HepG2 (cell line): ENCODE data around the gene KIAA0232. TPM values are rescaled to one million over a fixed set of nuclear protein-coding genes. Genes with fewer than 3 reads are reported as not detected.

ENCODE experiments used
- ARNT ChIP-seq: fragments of 450-650 bp; IDR thresholded peaks from 2 replicates; pipeline ENCODE4 v1.6.1; 2017
- ATM ChIP-seq: fragments of 450-650 bp; IDR thresholded peaks from 2 replicates; pipeline ENCODE4 v1.7.1; 2017; ENCODE audit warnings: mild to moderate bottlenecking, borderline replicate concordance
- CBX2 ChIP-seq, 2 experiments: fragments of 200-600 bp in 1 of 2; sonication (generic); formaldehyde crosslinking in 1 of 2; IDR thresholded peaks; 2 replicates each; pipeline versions ENCODE4 v1.7.0 to v1.8.1; 2018 to 2022; ENCODE audit warnings: low read depth in 2 of 2, low read length in 1 of 2, mild to moderate bottlenecking in 1 of 2, missing genetic modification reagents in 1 of 2
- CEBPG ChIP-seq: IDR thresholded peaks from 2 replicates; pipeline ENCODE4 v1.6.1; 2016
- DNMT1 ChIP-seq: sonication (generic); formaldehyde crosslinking; IDR thresholded peaks from 2 replicates; pipeline ENCODE4 v1.5.1; 2020; ENCODE audit warnings: mild to moderate bottlenecking, missing genetic modification reagents
- ELF4 ChIP-seq: sonication (generic); formaldehyde crosslinking; IDR thresholded peaks from 2 replicates; pipeline ENCODE4 v1.5.0; 2020; ENCODE audit warnings: missing genetic modification reagents, mild to moderate bottlenecking, moderate library complexity, borderline replicate concordance
- FOXA3 ChIP-seq: IDR thresholded peaks from 2 replicates; pipeline ENCODE4 v1.6.1; 2016; ENCODE audit warnings: missing genetic modification reagents, missing compliant biosample characterization
- GABPB1 ChIP-seq: IDR thresholded peaks from 2 replicates; pipeline ENCODE4 v1.6.1; 2016; ENCODE audit warnings: mild to moderate bottlenecking, missing genetic modification reagents, moderate library complexity, missing compliant biosample characterization
- GATA4 ChIP-seq: sonication (generic); IDR thresholded peaks from 2 replicates; pipeline ENCODE4 v1.6.1; 2016; ENCODE audit warnings: antibody characterized with exemption, low read depth, borderline replicate concordance
- HDAC1 ChIP-seq: sonication (generic); formaldehyde crosslinking; IDR thresholded peaks from 2 replicates; pipeline ENCODE4 v1.5.1; 2020; ENCODE audit warnings: mild to moderate bottlenecking, missing genetic modification reagents
- HNF4A ChIP-seq: sonication (generic); formaldehyde crosslinking; IDR thresholded peaks from 2 replicates; pipeline ENCODE4 v1.4.0; 2020; ENCODE audit warnings: missing genetic modification reagents
- JDP2 ChIP-seq: sonication (generic); formaldehyde crosslinking; IDR thresholded peaks from 2 replicates; pipeline ENCODE4 v1.8.1; 2022; ENCODE audit warnings: missing genetic modification reagents, borderline replicate concordance
- RFX1 ChIP-seq: fragments of 450-650 bp; IDR thresholded peaks from 2 replicates; pipeline ENCODE4 v1.6.1; 2017
- SNAPC2 ChIP-seq: sonication (generic); formaldehyde crosslinking; IDR thresholded peaks from 2 replicates; pipeline ENCODE4 v1.8.1; 2022; ENCODE audit warnings: mild to moderate bottlenecking, missing genetic modification reagents
- STAT5B ChIP-seq: sonication (generic); formaldehyde crosslinking; IDR thresholded peaks from 2 replicates; pipeline ENCODE4 v1.4.0; 2020; ENCODE audit warnings: missing genetic modification reagents
- TSC22D2 ChIP-seq: sonication (generic); formaldehyde crosslinking; IDR thresholded peaks from 2 replicates; pipeline ENCODE4 v1.5.1; 2020; ENCODE audit warnings: missing genetic modification reagents, mild to moderate bottlenecking, borderline replicate concordance
- YY1 ChIP-seq: IDR thresholded peaks from 2 replicates; pipeline ENCODE4 v1.6.1; 2011; ENCODE audit warnings: low read length, low read depth, moderate library complexity, mild to moderate bottlenecking; ENCODE audit not compliant: insufficient read depth, insufficient replicate concordance
- ZFYVE20 ChIP-seq: sonication (generic); formaldehyde crosslinking; IDR thresholded peaks from 2 replicates; pipeline ENCODE4 v1.8.0; 2023; ENCODE audit warnings: low read depth, mild to moderate bottlenecking, moderate library complexity, missing genetic modification reagents, borderline replicate concordance
- ZNF10 ChIP-seq: sonication (generic); formaldehyde crosslinking; IDR thresholded peaks from 2 replicates; pipeline ENCODE4 v1.4.0; 2020; ENCODE audit warnings: mild to moderate bottlenecking, low read depth, missing genetic modification reagents, borderline replicate concordance
- ZNF121 ChIP-seq: sonication (generic); formaldehyde crosslinking; IDR thresholded peaks from 2 replicates; pipeline ENCODE4 v1.5.0; 2020; ENCODE audit warnings: mild to moderate bottlenecking, missing genetic modification reagents
- ZNF24 ChIP-seq: fragments of 450-650 bp; IDR thresholded peaks from 2 replicates; pipeline ENCODE4 v1.6.1; 2017; ENCODE audit warnings: antibody characterized with exemption, mild to moderate bottlenecking
- ZNF3 ChIP-seq: IDR thresholded peaks from 2 replicates; pipeline ENCODE4 v1.7.0; 2017; ENCODE audit warnings: inconsistent platforms
- ZNF577 ChIP-seq: sonication (generic); formaldehyde crosslinking; IDR thresholded peaks from 2 replicates; pipeline ENCODE4 v1.4.0; 2020; ENCODE audit warnings: mild to moderate bottlenecking, low read depth, missing genetic modification reagents, borderline replicate concordance
- ZNF614 ChIP-seq: IDR thresholded peaks from 2 replicates; pipeline ENCODE4 v1.6.1; 2018; ENCODE audit warnings: missing biosample characterization, missing genetic modification reagents, inconsistent platforms, borderline replicate concordance
- ZNF713 ChIP-seq: sonication (generic); formaldehyde crosslinking; IDR thresholded peaks from 2 replicates; pipeline ENCODE4 v1.4.0; 2020; ENCODE audit warnings: mild to moderate bottlenecking, missing genetic modification reagents
- polyA plus RNA-seq, 8 experiments: library from polyadenylated mRNA; depleted of rRNA in 3 of 8; stranded (reverse) in 7 of 8; unstranded in 1 of 8; fragments of >200 nt; fragmentation: Illumina TruSeq in 4 of 8; extraction: Trizol in 4 of 8; gene quantifications; 2 replicates each; pipeline versions ENCODE4 v1.2.1 to v1.2.3, GENCODE V29; 2011 to 2016; ENCODE audit warnings: low read depth in 4 of 8, missing spikeins in 1 of 8, mixed read lengths in 1 of 8; ENCODE audit not compliant: insufficient read depth in 1 of 8
- total RNA-seq, 5 experiments: library from RNA; depleted of rRNA; stranded (reverse); fragments of >200 nt; fragmentation: Illumina TruSeq; extraction: Trizol; gene quantifications; 2 replicates each; pipeline ENCODE4 v1.2.3, GENCODE V29; 2016; ENCODE audit warnings: low read depth in 1 of 5
- TF ChIP-seq, protein P1 (sequence below), 2 experiments: sonication (generic) in 1 of 2; formaldehyde crosslinking in 1 of 2; IDR thresholded peaks; 2 replicates each; pipeline versions ENCODE4 v1.4.0 to v1.6.1; 2016 to 2020; ENCODE audit warnings: borderline replicate concordance in 1 of 2, low read depth in 1 of 2, mild to moderate bottlenecking in 1 of 2, missing genetic modification reagents in 1 of 2
- TF ChIP-seq, protein P2 (sequence below): IDR thresholded peaks from 2 replicates; pipeline ENCODE4 v1.6.1; 2016; ENCODE audit warnings: low read depth, borderline replicate concordance

KIAA0232 gene
- total and polyA plus RNA-seq, 2 of the 13 experiments (the other 11 are each of a cell fraction or from before 2014, with no cell fraction given): 7.8 to 17.1 TPM

DNA sequence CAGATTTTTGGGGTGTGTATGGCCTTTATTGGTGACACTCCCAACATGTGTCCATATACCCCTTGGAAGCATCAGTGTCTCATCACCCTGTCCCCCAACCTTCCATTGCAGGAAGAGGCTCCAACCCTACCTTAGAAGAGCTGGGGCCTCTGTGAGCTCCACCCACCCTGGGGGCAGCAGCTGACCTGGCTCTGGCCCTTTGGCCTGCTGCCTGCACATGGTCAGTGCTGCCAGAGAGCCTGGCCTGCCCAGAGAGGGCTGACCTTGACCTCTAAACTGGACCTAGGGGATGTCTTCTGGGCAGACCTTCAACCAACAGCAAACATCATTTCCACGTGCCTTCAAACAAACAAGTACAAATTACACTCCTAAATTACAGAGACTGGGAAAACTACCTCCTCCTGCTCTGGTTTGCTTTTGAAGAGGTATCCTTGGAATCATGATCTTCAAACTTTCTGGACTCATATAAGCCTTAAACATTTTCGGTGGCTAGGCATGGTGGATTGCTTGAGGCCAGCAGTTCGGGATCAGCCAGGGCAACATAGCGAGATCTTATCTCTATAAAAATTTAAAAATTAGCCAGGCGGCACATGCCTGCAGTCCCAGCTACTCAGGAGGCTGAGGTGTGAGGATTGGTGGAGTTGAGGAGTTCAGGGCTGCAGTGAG, 27.3 kb upstream of the KIAA0232 start (continued):
- no peak for TF ChIP-seq ELF4 (CRISPR knock-in tag)
- TF ChIP-seq, protein P1, sequence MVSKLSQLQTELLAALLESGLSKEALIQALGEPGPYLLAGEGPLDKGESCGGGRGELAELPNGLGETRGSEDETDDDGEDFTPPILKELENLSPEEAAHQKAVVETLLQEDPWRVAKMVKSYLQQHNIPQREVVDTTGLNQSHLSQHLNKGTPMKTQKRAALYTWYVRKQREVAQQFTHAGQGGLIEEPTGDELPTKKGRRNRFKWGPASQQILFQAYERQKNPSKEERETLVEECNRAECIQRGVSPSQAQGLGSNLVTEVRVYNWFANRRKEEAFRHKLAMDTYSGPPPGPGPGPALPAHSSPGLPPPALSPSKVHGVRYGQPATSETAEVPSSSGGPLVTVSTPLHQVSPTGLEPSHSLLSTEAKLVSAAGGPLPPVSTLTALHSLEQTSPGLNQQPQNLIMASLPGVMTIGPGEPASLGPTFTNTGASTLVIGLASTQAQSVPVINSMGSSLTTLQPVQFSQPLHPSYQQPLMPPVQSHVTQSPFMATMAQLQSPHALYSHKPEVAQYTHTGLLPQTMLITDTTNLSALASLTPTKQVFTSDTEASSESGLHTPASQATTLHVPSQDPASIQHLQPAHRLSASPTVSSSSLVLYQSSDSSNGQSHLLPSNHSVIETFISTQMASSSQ (IDR thresholded peaks at IDR 0.05; ENCODE audit: low read depth): peak; percentile 65; the same call in 1 of the 2 replicates
- TF ChIP-seq, protein P1 (CRISPR knock-in tag; IDR thresholded peaks at IDR 0.05; ENCODE audit: borderline replicate concordance): peak; percentile 92
- 0 out of 2 replicates have a peak, but pooled peaks have one; percentile 14 for TF ChIP-seq ZNF24
- 0 out of 2 replicates have a peak, but pooled peaks have one; percentile 32 for TF ChIP-seq DNMT1 (CRISPR knock-in tag)
- peak; percentile 80 for TF ChIP-seq ZNF121 (CRISPR knock-in tag)
- peak; percentile 89 for TF ChIP-seq ZNF614
- no peak for TF ChIP-seq ZNF10
- TF ChIP-seq, protein P2, sequence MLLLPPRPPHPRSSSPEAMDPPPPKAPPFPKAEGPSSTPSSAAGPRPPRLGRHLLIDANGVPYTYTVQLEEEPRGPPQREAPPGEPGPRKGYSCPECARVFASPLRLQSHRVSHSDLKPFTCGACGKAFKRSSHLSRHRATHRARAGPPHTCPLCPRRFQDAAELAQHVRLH: peak; percentile 83; the same call in 1 of the 2 replicates
- TF ChIP-seq ZNF713 (CRISPR knock-in tag): no peak
- peak; percentile 69 for TF ChIP-seq GABPB1 (CRISPR knock-in tag)
- TF ChIP-seq STAT5B (CRISPR knock-in tag): no peak
- no peak for TF ChIP-seq GATA4
- TF ChIP-seq FOXA3 (CRISPR knock-in tag): peak; percentile 91
- no peak for TF ChIP-seq ZNF577 (CRISPR knock-in tag)
- TF ChIP-seq ARNT: no peak
- peak; percentile 90 for TF ChIP-seq HDAC1 (CRISPR knock-in tag)
- TF ChIP-seq ZNF3 (CRISPR knock-in tag): no peak
- TF ChIP-seq JDP2: no peak
- no peak for TF ChIP-seq ATM
- no peak for TF ChIP-seq ZFYVE20 (CRISPR knock-in tag)
- TF ChIP-seq CEBPG (CRISPR knock-in tag): peak; percentile 64
- TF ChIP-seq SNAPC2 (CRISPR knock-in tag): peak; percentile 66; the same call in 1 of the 2 replicates
- no peak for TF ChIP-seq TSC22D2 (CRISPR knock-in tag)
- peak; percentile 33 for TF ChIP-seq YY1
- TF ChIP-seq HNF4A (CRISPR knock-in tag): peak; percentile 98
- TF ChIP-seq CBX2 (IDR thresholded peaks at IDR 0.05; ENCODE audit: low read depth, low read length): no peak
- TF ChIP-seq CBX2 (CRISPR knock-in tag; IDR thresholded peaks at IDR 0.05; ENCODE audit: low read depth): no peak
- no peak for TF ChIP-seq RFX1
